Measurements from ENCODE around the gene PDXK.

- TF ChIP-seq POLR2A (IDR thresholded peaks at IDR 0.05; ENCODE audit: low read depth, low read length) = no peak
- TF ChIP-seq BCL11A (IDR thresholded peaks at IDR 0.05; ENCODE audit: low read depth, low read length) = no peak
- no peak for TF ChIP-seq MAX (IDR thresholded peaks at IDR 0.05; ENCODE audit: low read depth, low read length)
- no peak for TF ChIP-seq CTCF (IDR thresholded peaks at IDR 0.05 in 2 of 3, conservative IDR thresholded peaks at IDR 0.05 in 1 of 3; ENCODE audit: control insufficient read depth in 2 of 3, extremely low read depth in 1 of 3, insufficient read depth in 1 of 3, low read depth in 3 of 3, low read length in 3 of 3)
- TF ChIP-seq POLR2AphosphoS5 (IDR thresholded peaks at IDR 0.05; ENCODE audit: low read length) = no peak
- no peak for TF ChIP-seq DPF2 (IDR thresholded peaks at IDR 0.05)
- no peak for TF ChIP-seq ATF2 (IDR thresholded peaks at IDR 0.05; ENCODE audit: low read length)
- TF ChIP-seq NR2C1 (IDR thresholded peaks at IDR 0.05) = no peak
- no peak for TF ChIP-seq TAF1 (IDR thresholded peaks at IDR 0.05; ENCODE audit: borderline replicate concordance, low read depth, low read length)
- no peak for TF ChIP-seq ELK1 (IDR thresholded peaks at IDR 0.05; ENCODE audit: low read depth, low read length)
- no peak for TF ChIP-seq ZNF217 (IDR thresholded peaks at IDR 0.05)
Observed at GRCh38 chr21:43808367-43808766, 89.4 kb downstream of the PDXK start.

Measured in GM12878 (cell line).